Fibroblast of lung (primary cell): Measurements from ENCODE around the gene ARMC3. TPM values are rescaled to one million over a fixed set of nuclear protein-coding genes. Genes with fewer than 3 reads are reported as not detected.

ENCODE experiments used
- DNase-seq, 2 donors: peaks; one replicate each; pipeline versions ENCODE4 v3.0.0 to v3.0.0-alpha.2; 2010; ENCODE audit warnings: low read depth in 2 of 2
- H2AFZ ChIP-seq: 2 replicates; pipeline ENCODE4 v1.5.1; 2012; ENCODE audit warnings: low read length, control low read depth, inconsistent platforms
- H3K27ac ChIP-seq: 2 replicates; pipeline ENCODE4 v1.5.1; 2011; ENCODE audit warnings: low read length, control low read depth; ENCODE audit not compliant: insufficient read depth
- H3K27me3 ChIP-seq: 2 replicates; pipeline ENCODE4 v1.5.1; 2011; ENCODE audit warnings: mild to moderate bottlenecking, low read length; ENCODE audit not compliant: control insufficient read depth, insufficient read depth
- H3K36me3 ChIP-seq: 2 replicates; pipeline ENCODE4 v1.5.1; 2011; ENCODE audit warnings: low read length; ENCODE audit not compliant: control insufficient read depth, insufficient read depth
- H3K4me1 ChIP-seq: 2 replicates; pipeline ENCODE4 v1.5.1; 2011; ENCODE audit warnings: low read length; ENCODE audit not compliant: control insufficient read depth, insufficient read depth; ENCODE audit errors: extremely low read depth
- H3K4me2 ChIP-seq: 2 replicates; pipeline ENCODE4 v1.5.1; 2011; ENCODE audit warnings: low read length, control low read depth; ENCODE audit not compliant: insufficient read depth; ENCODE audit errors: extremely low read depth
- H3K4me3 ChIP-seq, 4 experiments: fragments of 200-600 bp in 1 of 4; sonication (generic) in 1 of 4; replicated peaks in 1 of 4; 2 replicates each; pipeline ENCODE4 v1.5.1; 2011 to 2016; ENCODE audit warnings: low read length in 4 of 4, low read depth in 3 of 4, mild to moderate bottlenecking in 3 of 4, control low read depth in 2 of 4, inconsistent platforms in 1 of 4, mixed read lengths in 1 of 4; ENCODE audit not compliant: insufficient read depth in 1 of 4; ENCODE audit errors: control extremely low read depth in 1 of 4
- H3K79me2 ChIP-seq: 2 replicates; pipeline ENCODE4 v1.5.1; 2012; ENCODE audit warnings: mild to moderate bottlenecking, low read length, inconsistent platforms; ENCODE audit not compliant: control insufficient read depth, insufficient read depth
- H3K9ac ChIP-seq: 2 replicates; pipeline ENCODE4 v1.5.1; 2011; ENCODE audit warnings: mild to moderate bottlenecking, low read length, control low read depth; ENCODE audit not compliant: insufficient read depth
- H3K9me3 ChIP-seq: 2 replicates; pipeline ENCODE4 v1.5.1; 2012; ENCODE audit warnings: low read depth, low read length; ENCODE audit not compliant: control insufficient read depth, insufficient read depth
- H4K20me1 ChIP-seq: 2 replicates; pipeline ENCODE4 v1.5.1; 2011; ENCODE audit warnings: low read length; ENCODE audit not compliant: control insufficient read depth, insufficient read depth; ENCODE audit errors: extremely low read depth
- EZH2 ChIP-seq: IDR thresholded peaks from 2 replicates; pipeline ENCODE4 v1.5.1; 2012; ENCODE audit warnings: low read length, control low read depth, mild to moderate bottlenecking; ENCODE audit errors: missing control alignments
- polyA plus RNA-seq, 2 donors: library from polyadenylated mRNA; depleted of rRNA in 1 of 2; stranded (reverse) in 1 of 2; unstranded in 1 of 2; fragments of >200 nt; gene quantifications; 2 replicates each; pipeline ENCODE4 v1.2.1, GENCODE V29; 2011 to 2012; ENCODE audit warnings: missing spikeins in 1 of 2
- total RNA-seq: library from RNA; depleted of rRNA; stranded (reverse); fragments of >200 nt; gene quantifications from 2 replicates; pipeline ENCODE4 v1.2.1, GENCODE V29; 2014
- TF ChIP-seq, protein P1 (sequence below), 2 donors: IDR thresholded peaks in 1 of 2; conservative IDR thresholded peaks in 1 of 2; 1 replicate in 1 of 2; 2 replicates in 1 of 2; pipeline ENCODE4 v1.5.1; 2011 to 2012; ENCODE audit warnings: low read length in 2 of 2, control low read depth in 1 of 2, inconsistent platforms in 1 of 2, low read depth in 1 of 2, mild to moderate bottlenecking in 1 of 2

The ARMC3 gene
- total and polyA plus RNA-seq, 2 donors (not counting 1 experiment from before 2014, with no cell fraction given), result not detected

DNA sequence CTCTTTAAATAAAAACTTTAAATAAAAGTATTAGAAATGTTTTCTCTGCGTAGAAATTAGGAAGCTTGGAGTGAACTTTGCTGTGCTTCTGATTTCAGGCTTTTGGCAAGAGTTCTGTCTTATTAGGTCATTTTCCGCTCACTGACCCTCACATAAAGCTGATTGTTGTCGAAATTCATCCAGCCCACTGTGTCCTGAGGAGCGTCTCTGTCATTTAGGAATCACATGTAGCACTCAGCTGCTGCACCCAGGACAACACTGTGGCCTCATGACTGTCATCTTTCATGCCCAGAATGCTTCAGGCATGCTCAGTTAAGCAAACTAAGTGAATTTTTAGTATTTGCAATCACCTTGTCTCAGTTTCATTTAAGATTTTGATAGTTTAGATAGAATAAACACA lies 109.7 kb downstream of the ARMC3 start:
- no peak overlapping the region for H3K4me2 ChIP-seq
- H3K9me3 ChIP-seq, result no peaks in the 10 kb centered on the region
- H3K27ac ChIP-seq, result no peak overlapping the region
- TF ChIP-seq EZH2, result no peak
- TF ChIP-seq, protein P1, sequence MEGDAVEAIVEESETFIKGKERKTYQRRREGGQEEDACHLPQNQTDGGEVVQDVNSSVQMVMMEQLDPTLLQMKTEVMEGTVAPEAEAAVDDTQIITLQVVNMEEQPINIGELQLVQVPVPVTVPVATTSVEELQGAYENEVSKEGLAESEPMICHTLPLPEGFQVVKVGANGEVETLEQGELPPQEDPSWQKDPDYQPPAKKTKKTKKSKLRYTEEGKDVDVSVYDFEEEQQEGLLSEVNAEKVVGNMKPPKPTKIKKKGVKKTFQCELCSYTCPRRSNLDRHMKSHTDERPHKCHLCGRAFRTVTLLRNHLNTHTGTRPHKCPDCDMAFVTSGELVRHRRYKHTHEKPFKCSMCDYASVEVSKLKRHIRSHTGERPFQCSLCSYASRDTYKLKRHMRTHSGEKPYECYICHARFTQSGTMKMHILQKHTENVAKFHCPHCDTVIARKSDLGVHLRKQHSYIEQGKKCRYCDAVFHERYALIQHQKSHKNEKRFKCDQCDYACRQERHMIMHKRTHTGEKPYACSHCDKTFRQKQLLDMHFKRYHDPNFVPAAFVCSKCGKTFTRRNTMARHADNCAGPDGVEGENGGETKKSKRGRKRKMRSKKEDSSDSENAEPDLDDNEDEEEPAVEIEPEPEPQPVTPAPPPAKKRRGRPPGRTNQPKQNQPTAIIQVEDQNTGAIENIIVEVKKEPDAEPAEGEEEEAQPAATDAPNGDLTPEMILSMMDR (conservative IDR thresholded peaks at IDR 0.05 in 1 of 2, IDR thresholded peaks at IDR 0.05 in 1 of 2; ENCODE audit: low read depth in 1 of 2, low read length in 2 of 2), result no peak
- H3K36me3 ChIP-seq, result no peaks in the 10 kb centered on the region
- no peaks in the 10 kb centered on the region for H3K4me1 ChIP-seq
- H2AFZ ChIP-seq, result no peak overlapping the region
- no peak for DNase-seq
- no peaks in the 10 kb centered on the region for H3K79me2 ChIP-seq
- H4K20me1 ChIP-seq, result no peaks in the 10 kb centered on the region
- no peak overlapping the region for H3K9ac ChIP-seq
- H3K27me3 ChIP-seq, result no peaks in the 10 kb centered on the region
- no peak overlapping the region for H3K4me3 ChIP-seq

DNA sequence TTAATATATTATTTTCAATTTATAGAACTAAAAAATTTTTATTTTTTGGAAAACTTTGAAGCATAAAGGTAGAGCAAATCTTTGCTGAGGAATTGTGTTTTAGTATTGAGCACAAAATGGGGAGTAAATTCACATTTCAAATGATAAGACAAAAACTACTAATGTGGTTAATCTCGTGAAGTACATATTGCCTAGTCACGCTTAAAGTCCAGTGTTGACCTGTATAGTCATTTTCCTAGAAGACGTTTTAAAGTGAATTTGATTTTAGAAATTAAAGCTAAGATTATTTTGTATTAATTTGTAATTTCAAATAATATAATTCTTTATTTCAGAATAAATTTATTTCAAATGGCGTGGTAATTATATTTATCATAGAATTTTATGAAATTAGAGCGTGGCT lies 110.3 kb downstream of the ARMC3 start:
- H3K4me2 ChIP-seq, result no peak overlapping the region
- no peak overlapping the region for H3K4me3 ChIP-seq
- TF ChIP-seq, protein P1 (conservative IDR thresholded peaks at IDR 0.05 in 1 of 2, IDR thresholded peaks at IDR 0.05 in 1 of 2; ENCODE audit: low read depth in 1 of 2, low read length in 2 of 2), result no peak
- no peak for TF ChIP-seq EZH2
- no peaks in the 10 kb centered on the region for H3K79me2 ChIP-seq
- H3K4me1 ChIP-seq, result no peaks in the 10 kb centered on the region
- no peak for DNase-seq
- no peaks in the 10 kb centered on the region for H3K36me3 ChIP-seq
- no peaks in the 10 kb centered on the region for H3K27me3 ChIP-seq
- no peak overlapping the region for H3K9ac ChIP-seq
- H3K27ac ChIP-seq, result no peak overlapping the region
- H2AFZ ChIP-seq, result no peak overlapping the region
- H3K9me3 ChIP-seq, result no peaks in the 10 kb centered on the region
- H4K20me1 ChIP-seq, result no peaks in the 10 kb centered on the region

DNA sequence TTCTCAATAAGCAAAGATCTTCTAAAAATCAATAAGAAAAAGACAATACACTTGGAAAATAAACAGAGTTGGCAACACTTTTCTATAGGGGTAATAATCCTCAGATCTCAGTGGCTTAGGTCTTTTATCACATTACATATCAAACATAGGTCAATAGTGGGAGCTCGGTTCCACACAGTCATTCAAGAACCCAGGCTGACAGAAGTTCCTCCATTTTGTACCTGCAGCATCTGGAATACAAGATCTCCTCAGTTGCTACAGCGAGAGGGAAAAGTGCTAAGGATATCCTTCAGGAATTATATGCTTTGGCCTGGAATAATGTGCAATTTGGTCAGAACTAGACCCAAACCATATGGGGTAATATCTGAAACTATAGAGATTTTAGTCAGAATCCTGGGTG lies 112.1 kb downstream of the ARMC3 start:
- no peak overlapping the region for H3K9ac ChIP-seq
- no peaks in the 10 kb centered on the region for H4K20me1 ChIP-seq
- no peak for TF ChIP-seq EZH2
- TF ChIP-seq, protein P1 (conservative IDR thresholded peaks at IDR 0.05 in 1 of 2, IDR thresholded peaks at IDR 0.05 in 1 of 2; ENCODE audit: low read depth in 1 of 2, low read length in 2 of 2), result no peak
- no peaks in the 10 kb centered on the region for H3K79me2 ChIP-seq
- no peaks in the 10 kb centered on the region for H3K4me1 ChIP-seq
- no peak for DNase-seq
- H3K9me3 ChIP-seq, result no peaks in the 10 kb centered on the region
- H2AFZ ChIP-seq, result no peak overlapping the region
- no peak overlapping the region for H3K27ac ChIP-seq
- no peak overlapping the region for H3K4me2 ChIP-seq
- H3K36me3 ChIP-seq, result no peaks in the 10 kb centered on the region
- no peak overlapping the region for H3K4me3 ChIP-seq
- no peaks in the 10 kb centered on the region for H3K27me3 ChIP-seq
